OCI-LY3 (cell line): ENCODE data around the gene RUSC1.

Source experiments
- H2AFZ ChIP-seq: fragments of 200-600, 300-600 bp; shearing (Covaris generic); 2 replicates; pipeline ENCODE4 v1.6.0; 2014; ENCODE audit warnings: antibody characterized with exemption, low read depth, low read length
- H3K27ac ChIP-seq: fragments of 200-600, 300-600 bp; sonication (generic); 2 replicates; pipeline ENCODE4 v1.5.1; 2014; ENCODE audit warnings: mild to moderate bottlenecking, low read length, moderate library complexity, mixed read lengths
- H3K27me3 ChIP-seq: fragments of 200-600, 300-600 bp; sonication (generic); 2 replicates; pipeline ENCODE4 v1.6.1; 2014; ENCODE audit warnings: low read depth, low read length, mixed read lengths
- H3K36me3 ChIP-seq: fragments of 200-600, 300-600 bp; sonication (generic); replicated peaks from 2 replicates; pipeline ENCODE3; 2014; ENCODE audit warnings: low read depth, low read length, mixed read lengths
- H3K4me1 ChIP-seq: fragments of 300-600, 200-600 bp; sonication (generic); 2 replicates; pipeline ENCODE4 v1.6.1; 2014; ENCODE audit warnings: low read length, mixed read lengths
- H3K4me2 ChIP-seq: fragments of 200-600, 300-600 bp; sonication (generic); 2 replicates; pipeline ENCODE4 v1.6.1; 2014; ENCODE audit warnings: low read length, mixed read lengths
- H3K4me3 ChIP-seq: fragments of 300-600, 200-600 bp; sonication (generic); 2 replicates; pipeline ENCODE4 v1.5.1; 2014; ENCODE audit warnings: antibody characterized with exemption, mild to moderate bottlenecking, low read length, moderate library complexity
- H3K79me2 ChIP-seq: fragments of 300-600, 200-600 bp; shearing (Covaris generic); 2 replicates; pipeline ENCODE4 v1.6.1; 2014; ENCODE audit warnings: mild to moderate bottlenecking, low read length, mixed read lengths
- H3K9ac ChIP-seq: fragments of 300-600, 200-600 bp; shearing (Covaris generic); 2 replicates; pipeline ENCODE4 v1.6.0; 2014; ENCODE audit warnings: mild to moderate bottlenecking, low read length, moderate library complexity
- H3K9me3 ChIP-seq: fragments of 200-600, 300-600 bp; shearing (Covaris generic); 2 replicates; pipeline ENCODE4 v1.6.1; 2014; ENCODE audit warnings: low read length, mixed read lengths; ENCODE audit not compliant: insufficient read depth
- H4K20me1 ChIP-seq: fragments of 200-600, 300-600 bp; sonication (generic); 2 replicates; pipeline ENCODE4 v1.6.1; 2016; ENCODE audit warnings: low read length, mixed read lengths; ENCODE audit not compliant: insufficient read depth
- EZH2phosphoT487 ChIP-seq: fragments of 200-600 bp; shearing (Covaris generic); IDR thresholded peaks from 2 replicates; pipeline ENCODE4 v1.6.1; 2018; ENCODE audit warnings: antibody characterized with exemption, mixed run types, low read depth
- TF ChIP-seq, protein P1 (sequence below): fragments of 200-600, 300-600 bp; sonication (generic); IDR thresholded peaks from 2 replicates; pipeline ENCODE4 v1.5.1; 2014; ENCODE audit warnings: antibody characterized with exemption, low read length, low read depth

RUSC1 gene

DNA sequence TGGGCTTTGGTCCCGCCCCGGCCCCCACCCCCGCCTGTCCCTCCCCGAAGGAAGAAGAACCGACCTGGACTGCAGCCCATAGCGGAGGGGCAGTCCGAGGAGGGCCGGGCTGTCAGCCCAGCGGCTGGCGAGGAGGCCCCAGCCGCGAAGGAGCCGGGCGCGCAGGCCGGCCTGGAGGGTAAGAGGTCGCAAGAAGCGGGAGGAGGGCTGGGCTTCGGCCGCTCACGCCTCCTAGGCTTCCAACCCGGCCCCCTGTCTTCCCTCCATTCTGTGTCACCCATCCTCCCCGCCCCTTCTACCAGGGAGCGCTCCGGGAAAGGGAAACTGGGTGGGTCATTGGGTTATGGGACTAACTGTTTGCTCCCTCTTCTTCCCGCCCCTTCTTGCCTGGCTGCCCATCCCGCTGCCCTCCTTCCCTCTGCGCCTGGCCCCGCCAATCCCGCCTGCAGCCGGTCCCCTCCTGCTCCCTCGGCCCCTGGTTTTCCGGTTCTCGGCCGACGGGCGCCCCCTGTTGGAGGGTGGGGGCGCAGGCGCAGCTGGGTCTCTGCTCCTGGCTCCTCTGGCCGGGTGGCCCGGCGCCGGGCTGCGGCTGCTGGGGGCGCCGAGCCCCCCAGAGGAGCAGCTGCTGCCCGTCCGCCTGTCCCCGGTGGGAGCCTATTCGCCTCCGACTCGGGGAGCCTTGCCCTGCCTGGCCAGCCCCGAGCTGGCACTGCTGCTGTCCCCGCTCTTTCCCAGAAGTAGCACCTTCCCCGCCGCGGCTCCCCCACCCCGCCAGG, 2.4 kb downstream of the RUSC1 start:
- Histone ChIP-seq H3K79me2 (no peaks in the 10 kb centered on the region), H3K4me3 (peak overlapping the region; percentile 93), H3K9ac (peak overlapping the region; percentile 99), H3K4me1 (peaks cover 6% of the 10 kb centered on the region), H3K27me3 (no peaks in the 10 kb centered on the region), H3K4me2 (peak overlapping the region; percentile 96), H3K36me3 (peaks cover 27% of the 10 kb centered on the region), H3K27ac (peak overlapping the region; percentile 82), H3K9me3 (no peaks in the 10 kb centered on the region), H4K20me1 (peaks cover 24% of the 10 kb centered on the region), H2AFZ (no peak overlapping the region)
- no peak for TF ChIP-seq EZH2phosphoT487
- TF ChIP-seq, protein P1, sequence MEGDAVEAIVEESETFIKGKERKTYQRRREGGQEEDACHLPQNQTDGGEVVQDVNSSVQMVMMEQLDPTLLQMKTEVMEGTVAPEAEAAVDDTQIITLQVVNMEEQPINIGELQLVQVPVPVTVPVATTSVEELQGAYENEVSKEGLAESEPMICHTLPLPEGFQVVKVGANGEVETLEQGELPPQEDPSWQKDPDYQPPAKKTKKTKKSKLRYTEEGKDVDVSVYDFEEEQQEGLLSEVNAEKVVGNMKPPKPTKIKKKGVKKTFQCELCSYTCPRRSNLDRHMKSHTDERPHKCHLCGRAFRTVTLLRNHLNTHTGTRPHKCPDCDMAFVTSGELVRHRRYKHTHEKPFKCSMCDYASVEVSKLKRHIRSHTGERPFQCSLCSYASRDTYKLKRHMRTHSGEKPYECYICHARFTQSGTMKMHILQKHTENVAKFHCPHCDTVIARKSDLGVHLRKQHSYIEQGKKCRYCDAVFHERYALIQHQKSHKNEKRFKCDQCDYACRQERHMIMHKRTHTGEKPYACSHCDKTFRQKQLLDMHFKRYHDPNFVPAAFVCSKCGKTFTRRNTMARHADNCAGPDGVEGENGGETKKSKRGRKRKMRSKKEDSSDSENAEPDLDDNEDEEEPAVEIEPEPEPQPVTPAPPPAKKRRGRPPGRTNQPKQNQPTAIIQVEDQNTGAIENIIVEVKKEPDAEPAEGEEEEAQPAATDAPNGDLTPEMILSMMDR = peak; percentile 93

DNA sequence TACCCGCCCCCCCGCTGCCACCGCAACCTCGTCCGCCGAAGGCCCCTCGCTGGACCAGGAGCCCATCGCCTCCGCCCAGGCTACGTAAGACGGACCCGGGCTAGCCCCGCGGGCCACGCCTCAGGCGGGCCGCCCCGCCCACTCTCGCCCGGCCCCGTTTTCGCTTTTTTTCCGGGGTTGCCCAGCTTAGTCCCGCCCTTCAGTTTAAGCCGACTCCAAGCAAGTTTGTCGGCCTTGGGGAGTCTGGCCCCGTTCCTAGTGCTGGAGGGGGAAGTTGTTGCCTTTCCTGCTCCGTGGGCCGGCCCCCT, 3.0 kb downstream of the RUSC1 start:
- peaks cover 19% of the 10 kb centered on the region for H4K20me1 ChIP-seq

DNA sequence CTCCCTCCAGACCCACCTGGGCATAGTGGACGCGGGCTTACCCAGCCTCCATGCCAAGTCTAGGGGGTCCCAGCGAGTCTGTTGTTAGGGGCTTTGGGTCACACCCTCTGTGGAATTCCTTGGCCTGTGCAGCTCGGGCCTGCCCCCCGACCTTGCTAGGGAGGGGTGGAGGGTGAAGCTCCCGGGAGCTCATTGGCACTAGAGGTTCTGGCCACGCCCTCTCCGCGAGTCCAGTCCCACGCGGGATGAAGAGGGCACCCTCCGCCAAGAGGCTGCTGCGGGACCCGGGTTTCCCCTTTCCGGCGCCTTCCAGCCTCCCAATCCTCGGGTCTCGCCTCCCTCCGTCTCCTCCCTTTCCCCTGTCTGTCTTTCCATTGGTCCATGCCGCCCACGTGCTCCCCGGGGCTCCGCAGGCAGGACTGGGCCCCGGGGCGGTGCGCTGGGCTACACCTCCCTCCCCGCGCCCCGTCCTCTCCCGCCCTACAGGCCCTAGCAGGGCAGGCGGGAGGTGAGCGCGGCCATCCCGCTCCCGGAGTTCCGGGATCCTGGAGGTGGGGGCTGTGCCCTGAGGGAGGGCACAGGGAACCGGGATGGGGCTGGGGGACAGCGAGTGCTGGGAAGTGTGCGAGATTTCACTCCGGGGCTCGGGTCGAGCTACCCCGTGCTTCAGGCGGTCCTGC, 3.5 kb downstream of the RUSC1 start:
- TF ChIP-seq, protein P1 = no peak
- no peak for TF ChIP-seq EZH2phosphoT487
- peak overlapping the region; percentile 93 for H3K4me3 ChIP-seq
- H3K27ac ChIP-seq = peak overlapping the region; percentile 82
- peaks cover 14% of the 10 kb centered on the region for H4K20me1 ChIP-seq
- peaks cover 6% of the 10 kb centered on the region for H3K4me1 ChIP-seq
- no peaks in the 10 kb centered on the region for H3K27me3 ChIP-seq
- peaks cover 17% of the 10 kb centered on the region for H3K36me3 ChIP-seq
- H3K79me2 ChIP-seq = no peaks in the 10 kb centered on the region
- H2AFZ ChIP-seq = peak overlapping the region; percentile 57; the same call in 1 of the 2 replicates
- H3K4me2 ChIP-seq = peak overlapping the region; percentile 96
- peak overlapping the region; percentile 99 for H3K9ac ChIP-seq
- no peaks in the 10 kb centered on the region for H3K9me3 ChIP-seq

More for the DNA sequence above, 3.0 kb downstream of the RUSC1 start:
- Histone ChIP-seq H3K27me3 (no peaks in the 10 kb centered on the region), H3K9ac (peak overlapping the region; percentile 99), H3K36me3 (peaks cover 22% of the 10 kb centered on the region), H3K9me3 (no peaks in the 10 kb centered on the region), H3K27ac (peak overlapping the region; percentile 82), H2AFZ (peak overlapping the region; percentile 49; the same call in 1 of the 2 replicates), H3K4me2 (peak overlapping the region; percentile 96), H3K4me3 (peak overlapping the region; percentile 93), H3K4me1 (peaks cover 6% of the 10 kb centered on the region), H3K79me2 (no peaks in the 10 kb centered on the region)
- TF ChIP-seq, protein P1 = no peak
